HG02970 (cell line): ENCODE measurements around the gene MRPS22.

Experiments used
- ATAC-seq: cut with Tn5 transposase; IDR thresholded peaks from one replicate; pipeline ENCODE4 v1.9.1; 2021; ENCODE audit warnings: mild to moderate bottlenecking, moderate library complexity, moderate number of reproducible peaks; ENCODE audit not compliant: unreplicated experiment, low FRiP score

Gene MRPS22

DNA sequence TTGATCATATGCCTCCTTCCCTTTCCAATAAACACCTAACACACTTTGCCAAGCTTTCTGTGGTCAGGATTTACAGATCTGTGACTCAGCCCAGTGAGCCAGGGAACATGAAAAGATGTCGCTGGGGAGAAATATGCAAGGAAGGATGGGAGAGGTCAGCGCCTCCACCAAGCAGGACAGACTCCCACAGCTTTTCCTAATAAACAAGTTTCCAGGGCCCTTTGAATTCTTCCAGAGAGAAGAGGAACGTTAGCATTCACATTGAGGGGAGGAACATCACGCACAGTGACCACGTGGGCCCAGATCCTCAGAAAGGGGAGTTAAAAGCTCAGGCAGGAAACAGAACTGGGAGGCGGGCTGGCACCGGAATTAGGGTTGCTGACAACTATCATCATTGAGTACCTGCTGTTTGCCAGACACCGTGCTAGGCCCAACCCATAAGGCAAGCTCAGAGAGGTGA is 33.3 kb upstream of the MRPS22 start:
- ATAC-seq = no peak

GRCh38 chr3:139311557-139311956 is 32.3 kb upstream of the MRPS22 start:
- no peak for ATAC-seq

DNA sequence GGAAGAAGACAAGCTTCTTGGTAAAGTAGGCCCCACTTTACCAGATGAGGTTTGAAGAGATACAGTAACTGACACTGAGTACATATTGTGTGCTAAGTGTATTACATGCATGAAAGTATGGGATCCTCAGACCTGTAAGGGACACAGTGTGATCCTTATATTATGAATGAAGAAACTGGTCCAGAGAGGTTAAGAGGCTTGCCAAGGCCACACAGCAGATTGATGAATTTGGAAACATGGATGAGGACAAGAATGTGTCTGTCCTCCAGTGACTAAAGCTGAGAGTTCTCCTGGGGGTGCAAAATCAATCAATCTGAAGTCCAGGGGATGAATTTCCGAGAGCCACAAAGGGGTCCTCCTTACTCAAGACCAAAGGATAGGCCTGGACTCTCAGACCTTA is 31.4 kb upstream of the MRPS22 start:
- ATAC-seq = no peak

GRCh38 chr3:139312959-139313358 is 30.9 kb upstream of the MRPS22 start:
- ATAC-seq = no peak

DNA sequence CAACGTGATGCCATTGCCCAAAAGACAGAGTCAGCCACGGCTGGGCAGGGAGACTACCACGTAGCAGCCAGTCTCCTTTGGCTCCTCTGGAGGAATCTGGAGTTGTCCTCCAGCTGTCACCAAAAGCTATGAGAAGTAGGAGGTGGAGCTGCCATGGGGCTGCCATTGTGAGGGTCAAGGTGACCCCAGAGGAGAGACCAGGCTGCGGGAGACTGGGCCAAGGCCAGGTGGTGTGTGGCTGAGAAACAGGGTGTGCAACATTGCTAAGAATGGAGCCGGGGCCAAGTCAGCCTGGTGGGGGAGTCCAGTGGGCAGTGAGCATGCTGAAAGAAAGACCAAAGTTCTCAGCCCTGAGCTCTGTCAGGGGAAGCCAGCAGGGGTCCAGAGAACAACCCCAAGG is 29.9 kb upstream of the MRPS22 start:
- no peak for ATAC-seq

- ATAC-seq = no peak
Observed at GRCh38 chr3:139317215-139317614, 26.6 kb upstream of the MRPS22 start.

- ATAC-seq = no peak
Observed at GRCh38 chr3:139317660-139318430, 26.0 kb upstream of the MRPS22 start.

GRCh38 chr3:139318431-139318816 is 25.4 kb upstream of the MRPS22 start:
- no peak for ATAC-seq

GRCh38 chr3:139318826-139319225 is 25.0 kb upstream of the MRPS22 start:
- no peak for ATAC-seq

DNA sequence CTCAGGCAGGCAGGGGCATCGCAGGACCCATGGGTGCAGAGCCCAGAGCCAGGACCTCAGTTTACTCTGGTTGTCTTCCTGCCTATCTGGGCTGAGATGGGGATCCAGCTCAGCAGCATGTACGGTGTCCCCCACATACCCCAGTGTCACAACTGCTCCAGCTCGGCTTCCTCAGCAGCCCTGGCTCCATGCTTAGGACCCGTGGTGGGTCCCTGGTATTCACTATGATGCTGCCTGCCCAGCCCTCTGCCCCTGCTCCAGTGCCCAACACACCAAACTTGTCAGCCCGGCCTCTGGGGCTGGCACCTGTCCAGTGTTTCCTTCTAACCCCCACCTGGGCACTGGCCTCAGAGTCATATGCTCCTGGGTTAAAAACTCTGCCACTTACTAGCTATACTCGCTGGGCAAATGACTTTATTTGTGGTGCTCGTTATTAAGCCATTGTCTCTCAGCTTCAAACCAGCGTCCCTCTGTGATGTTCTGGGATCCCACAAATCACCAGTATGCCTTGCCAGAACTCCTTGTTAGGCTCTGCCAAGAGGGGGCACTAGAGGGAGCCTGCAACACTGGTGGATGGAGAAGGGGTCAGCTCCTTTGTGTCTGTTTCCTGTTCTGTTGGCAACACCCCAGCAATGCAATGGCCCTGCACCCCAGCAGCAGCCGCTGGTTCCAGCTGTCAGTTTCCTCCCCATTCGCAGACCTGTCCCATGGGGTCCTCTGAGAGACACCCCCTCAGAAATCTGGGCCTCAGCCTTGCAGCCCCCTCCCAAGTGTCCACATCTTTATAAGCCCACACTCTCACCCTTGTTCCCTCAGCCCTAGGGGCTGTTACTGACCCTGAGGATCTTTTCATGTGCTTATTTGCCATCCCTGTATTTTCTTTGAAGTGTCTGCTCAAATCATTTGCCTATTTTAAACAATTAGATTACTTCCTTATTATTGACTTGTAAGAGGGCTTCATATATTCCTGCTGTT is 24.1 kb upstream of the MRPS22 start:
- ATAC-seq = no peak

DNA sequence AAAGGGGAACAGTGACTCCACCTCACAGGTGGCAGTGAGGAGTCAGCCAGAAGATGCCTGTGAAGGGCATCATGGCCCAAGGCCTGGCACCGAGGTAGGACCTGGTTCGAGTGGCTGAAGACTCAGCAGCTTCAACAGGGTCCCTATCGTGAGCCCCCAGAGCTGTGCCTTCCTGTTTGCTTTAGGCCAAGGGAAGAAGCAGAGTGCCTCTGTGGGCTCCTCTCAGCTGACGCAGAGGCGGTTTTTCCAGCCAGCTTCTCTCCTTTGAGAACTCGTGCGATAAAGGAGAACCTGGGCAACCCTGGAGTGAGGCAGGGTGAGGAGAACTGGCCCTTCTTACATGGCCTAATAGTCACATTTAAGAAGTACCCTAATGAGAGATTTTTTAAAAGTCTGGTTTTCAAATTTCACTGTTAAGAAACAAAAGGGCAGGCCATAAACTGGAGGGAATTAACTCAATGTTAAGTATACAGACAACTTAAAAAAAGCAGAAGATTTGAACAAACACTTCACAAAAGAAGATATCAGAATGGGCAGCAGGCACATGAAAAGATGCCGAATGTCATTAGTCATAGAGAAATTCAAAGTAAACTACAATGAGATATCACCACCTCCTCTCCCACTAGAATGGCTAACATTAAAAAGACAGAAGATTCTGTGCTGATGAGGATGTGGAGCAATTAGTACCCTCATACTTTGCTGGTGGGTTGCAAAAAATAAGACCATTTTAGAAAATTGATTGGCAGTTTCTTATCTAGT is 23.1 kb upstream of the MRPS22 start:
- ATAC-seq = no peak

- ATAC-seq = no peak
Observed at GRCh38 chr3:139322346-139322745, 21.5 kb upstream of the MRPS22 start.

- ATAC-seq = no peak
Observed at GRCh38 chr3:139323146-139323545, 20.7 kb upstream of the MRPS22 start.

DNA sequence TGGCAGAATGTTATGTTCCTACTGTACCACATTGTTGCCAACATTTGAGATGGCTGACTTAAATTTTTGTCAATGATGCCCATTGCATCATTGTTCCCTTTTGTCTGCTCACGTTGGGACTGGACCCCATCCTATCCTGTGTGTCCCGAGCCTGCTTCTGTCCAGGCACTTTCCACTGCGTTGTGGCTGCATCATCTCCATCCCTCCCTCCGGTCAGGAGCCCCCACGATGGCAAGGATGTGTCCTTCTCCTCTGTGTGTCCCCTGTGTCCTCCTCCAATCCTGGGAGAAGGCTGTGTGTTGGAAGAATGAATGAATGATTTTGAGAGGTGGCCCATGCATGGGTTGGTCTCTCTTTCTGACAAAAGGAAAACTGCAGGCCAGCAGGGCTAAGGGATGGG is 19.4 kb upstream of the MRPS22 start:
- ATAC-seq = no peak

DNA sequence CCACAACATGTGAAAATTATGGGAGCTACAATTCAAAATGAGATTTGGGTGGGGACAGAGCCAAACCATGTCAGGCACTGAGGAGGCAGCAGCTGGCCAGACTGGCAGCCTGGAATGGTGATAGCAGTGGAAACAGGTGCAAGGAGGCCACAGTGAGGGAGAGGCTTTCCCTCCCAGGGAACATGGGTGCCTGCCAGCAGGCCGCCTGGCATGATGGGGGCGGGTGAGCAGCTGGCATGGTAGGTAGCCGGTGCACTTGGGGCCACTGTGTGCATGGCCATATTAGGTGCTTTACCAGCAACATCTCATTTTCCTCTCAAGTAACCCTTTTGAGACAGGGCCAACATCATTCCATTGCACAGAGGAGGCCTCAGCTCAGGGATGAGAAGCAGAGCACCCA is 18.3 kb upstream of the MRPS22 start:
- ATAC-seq = no peak

GRCh38 chr3:139326131-139326530 is 17.7 kb upstream of the MRPS22 start:
- no peak for ATAC-seq

DNA sequence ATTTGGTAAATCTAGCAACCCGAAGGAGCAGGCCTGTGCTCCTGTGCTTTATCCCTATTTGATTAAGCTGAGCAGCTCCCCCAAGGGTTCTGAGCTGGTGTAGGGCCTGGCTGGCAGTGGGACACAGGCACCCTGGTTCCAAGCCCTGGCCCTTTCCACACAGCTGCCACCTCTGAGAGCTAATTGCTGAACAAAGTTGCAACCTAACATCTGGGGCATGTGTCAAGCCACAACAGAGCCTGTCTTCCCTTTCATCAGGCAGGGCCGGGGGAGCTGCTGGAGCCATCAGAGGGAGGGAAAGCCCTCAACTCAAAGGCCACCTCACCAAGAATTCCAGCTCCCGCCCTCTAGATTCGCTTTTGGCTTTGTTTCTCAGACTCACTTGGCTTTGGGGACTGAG is 17.1 kb upstream of the MRPS22 start:
- ATAC-seq = no peak

DNA sequence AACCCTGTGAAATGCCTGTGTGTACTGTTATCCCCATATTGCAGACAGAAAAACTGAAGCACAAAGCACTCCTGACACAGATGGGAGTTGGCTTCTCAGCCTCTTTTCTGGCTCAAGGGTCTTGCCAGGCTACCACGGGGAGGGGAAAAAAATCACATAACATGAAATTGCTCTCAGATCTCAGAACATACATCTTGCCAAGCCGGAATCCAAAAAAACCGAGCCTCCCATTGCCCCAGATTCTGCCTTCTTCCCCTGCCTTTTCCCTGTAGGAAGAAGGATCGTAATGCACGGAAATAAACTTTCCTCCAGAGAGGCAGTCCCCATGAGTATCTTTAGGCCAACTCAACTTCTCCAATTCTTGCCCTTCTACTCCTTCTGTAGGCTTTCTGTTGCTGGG is 16.6 kb upstream of the MRPS22 start:
- ATAC-seq = no peak

DNA sequence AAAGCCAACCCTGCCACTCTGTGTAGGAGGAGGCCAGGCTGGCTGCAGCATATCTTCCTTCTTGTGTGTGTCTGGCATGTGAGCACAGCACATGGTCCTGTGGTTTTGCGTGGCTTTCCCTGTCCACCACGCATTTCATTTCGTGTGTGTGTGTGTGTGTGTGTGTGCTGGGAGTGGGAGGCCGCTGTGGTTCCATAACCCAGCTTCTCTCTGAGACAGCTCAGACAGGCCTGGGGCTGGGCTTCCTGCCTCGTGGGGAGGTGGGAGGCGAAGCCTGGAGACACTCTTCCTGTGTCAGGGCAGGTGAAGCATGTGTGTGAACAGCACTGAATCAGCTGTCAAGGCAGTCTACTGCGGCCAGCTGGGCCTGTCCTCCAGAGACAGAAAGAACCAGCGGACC is 16.0 kb upstream of the MRPS22 start:
- ATAC-seq = no peak

- no peak for ATAC-seq
Observed at GRCh38 chr3:139328356-139328755, 15.5 kb upstream of the MRPS22 start.

DNA sequence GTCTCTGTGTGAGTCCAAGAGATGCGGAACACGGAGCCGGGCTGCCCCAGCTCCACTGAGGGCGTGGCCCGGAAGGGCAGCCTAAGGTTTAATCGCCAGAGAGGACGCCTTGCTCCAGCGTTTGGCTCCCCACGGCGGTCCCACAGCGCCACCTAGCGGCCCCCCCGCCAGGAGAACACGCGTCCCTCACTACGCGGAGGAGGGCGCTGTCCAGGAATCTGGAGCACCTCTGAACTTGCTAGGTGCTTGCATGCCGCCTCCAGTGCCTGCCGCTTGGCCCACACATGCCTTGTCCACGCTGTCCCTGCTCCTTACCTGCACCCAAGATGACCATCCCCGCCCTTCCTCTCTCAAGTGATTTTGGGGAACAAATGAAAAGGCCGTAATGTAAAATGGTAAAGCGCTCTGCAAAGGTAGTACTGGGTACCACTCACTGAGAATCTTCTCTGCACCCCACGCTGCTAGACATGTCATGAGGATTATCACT is 14.4 kb upstream of the MRPS22 start:
- ATAC-seq = peak; percentile 89
